ENCODE data around the gene SEMA3F.

SEMA3F gene

DNA sequence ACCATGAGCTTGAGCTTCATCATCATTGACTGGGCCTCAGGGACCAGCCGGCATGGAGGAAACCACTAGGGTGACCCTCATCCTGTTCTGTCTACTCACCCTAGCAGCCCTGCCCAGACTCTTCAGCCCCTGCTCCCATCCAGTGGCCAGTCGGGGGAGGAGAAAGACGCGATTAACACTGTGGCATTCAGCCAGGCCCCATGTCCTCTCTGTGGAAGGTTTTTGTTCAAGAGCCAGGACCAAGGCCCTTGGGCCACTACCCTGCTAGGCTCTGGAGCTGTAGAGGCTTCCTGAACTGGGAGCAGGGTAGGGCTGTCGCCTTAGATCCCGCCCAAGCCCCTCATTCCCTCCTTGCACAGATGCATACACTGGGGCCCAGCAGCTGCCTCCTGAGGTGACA, 65.0 kb downstream of the SEMA3F start:
- no peak overlapping the region for H3K27ac ChIP-seq
- no peak for TF ChIP-seq CTCF (conservative IDR thresholded peaks at IDR 0.05)

DNA sequence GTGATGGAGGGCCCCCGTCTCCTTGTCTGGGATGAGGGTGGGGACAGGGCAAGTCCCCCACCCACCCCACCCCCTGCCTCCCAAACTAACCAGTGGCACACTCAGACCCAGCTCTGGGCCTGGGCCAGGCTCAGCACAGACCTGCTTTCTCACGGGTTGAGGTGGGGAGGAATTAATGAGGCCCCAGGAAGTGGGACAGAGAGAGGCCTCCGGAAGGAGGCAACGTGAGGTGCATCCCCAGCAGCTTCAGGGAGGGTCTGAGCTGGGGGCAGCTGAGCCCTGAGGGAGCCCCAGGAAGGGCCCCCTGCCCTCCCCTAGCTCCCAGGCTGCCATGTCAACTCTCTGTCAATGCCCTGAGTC, 65.9 kb downstream of the SEMA3F start:
- no peak for TF ChIP-seq CTCF (conservative IDR thresholded peaks at IDR 0.05)
- no peak overlapping the region for H3K27ac ChIP-seq

DNA sequence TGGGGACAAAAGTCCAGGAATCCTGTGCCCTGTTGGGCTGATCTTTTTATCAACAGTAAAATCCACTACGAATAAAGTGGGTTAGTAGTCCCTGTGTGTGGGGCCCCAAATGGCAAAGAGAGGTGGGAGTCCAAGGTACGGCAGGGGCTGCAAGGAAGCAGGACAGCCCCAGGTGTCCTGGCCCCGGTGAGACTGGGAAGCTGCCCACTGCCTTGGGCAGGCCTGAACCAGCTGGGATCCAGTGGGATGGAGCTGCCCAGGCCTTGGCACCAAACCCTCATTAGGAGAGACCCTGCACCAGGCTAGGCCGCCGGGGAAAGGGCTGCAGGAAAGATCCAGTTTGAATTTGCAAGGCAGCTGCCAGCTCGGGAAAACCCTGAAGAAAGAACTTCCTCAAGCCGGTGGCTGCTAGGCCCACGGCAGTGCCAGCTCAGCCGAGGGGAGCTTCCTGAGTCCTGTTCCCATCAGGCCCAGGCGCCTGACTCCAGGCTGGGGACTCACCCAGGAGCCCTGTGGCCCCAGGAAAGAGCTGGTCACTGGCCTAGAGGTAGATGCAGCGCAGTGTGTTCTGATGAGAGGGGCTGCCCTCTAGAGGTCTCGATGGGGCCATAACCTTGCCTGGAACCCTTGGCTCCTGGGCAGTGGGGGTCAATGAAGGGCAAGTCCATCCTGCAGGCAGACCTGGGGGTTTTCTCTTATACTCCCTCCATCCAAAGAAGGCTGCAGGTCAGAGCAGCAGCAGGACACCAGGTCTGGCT, 66.5 kb downstream of the SEMA3F start:
- no peak for TF ChIP-seq CTCF (conservative IDR thresholded peaks at IDR 0.05)
- H3K27ac ChIP-seq: no peak overlapping the region

- TF ChIP-seq CTCF (conservative IDR thresholded peaks at IDR 0.05): no peak
- no peak overlapping the region for H3K27ac ChIP-seq
These were observed 67.0 kb downstream of the SEMA3F start for GRCh38 chr3:50222169-50222528.

GRCh38 chr3:50224639-50225038, 69.5 kb downstream of the SEMA3F start:
- no peak overlapping the region for H3K27ac ChIP-seq
- TF ChIP-seq CTCF (conservative IDR thresholded peaks at IDR 0.05): no peak

GRCh38 chr3:50226888-50227389, 71.8 kb downstream of the SEMA3F start:
- peak overlapping the region; percentile 82 for H3K27ac ChIP-seq

More at GRCh38 chr3:50226888-50227389, 71.8 kb downstream of the SEMA3F start:
- no peak for TF ChIP-seq CTCF (conservative IDR thresholded peaks at IDR 0.05)
